GM12878 (cell line): ENCODE measurements around the gene CELSR1. TPM values are rescaled to one million over a fixed set of nuclear protein-coding genes. Genes with fewer than 3 reads are reported as not detected.

ENCODE experiments used
- ATAC-seq: fragments of 200-7000 bp; cut with Tn5 transposase; 3 replicates; pipeline ENCODE4 v1.9.1; 2020; ENCODE audit warnings: mild to moderate bottlenecking, moderate library complexity
- BruUV-seq: library from RNA; stranded (reverse); fragments of 400-500 nt; replicated peaks from 2 replicates; lab custom pipeline; 2021; lab: Mats Ljungman, UMichigan
- CTCF ChIA-PET: fragments of 300-600 bp; sonication (Branson Sonifier 250); formaldehyde crosslinking; extraction: SDS; loops from one replicate; lab custom pipeline; 2021; ENCODE audit warnings: inconsistent platforms; lab: Yijun Ruan, JAX
- POLR2A ChIA-PET: fragments of 350-600 bp; formaldehyde crosslinking; extraction: SDS; loops from one replicate; lab custom pipeline; 2021; ENCODE audit warnings: inconsistent platforms; lab: Charles Lee
- RAD21 ChIA-PET: fragments of 300-600 bp; sonication (Branson Sonifier 250); formaldehyde crosslinking; loops from one replicate; lab custom pipeline; 2023; ENCODE audit warnings: antibody characterized with exemption; ENCODE audit not compliant: unreplicated experiment; lab: Charles Lee
- SMC1A ChIA-PET: fragments of 300-600 bp; sonication (Branson Sonifier 250); formaldehyde crosslinking; loops from one replicate; lab custom pipeline; 2023; ENCODE audit not compliant: unreplicated experiment, uncharacterized antibody; lab: Charles Lee
- DNase-seq: peaks from one replicate; pipeline ENCODE4 v3.0.0-alpha.2; 2011; ENCODE audit warnings: low read depth, low spot score
- FAIRE-seq: peaks from 3 replicates; lab custom pipeline; 2011; peaks lifted over from hg19 to GRCh38; lab: Jason Lieb, UNC
- H2AFZ ChIP-seq: 2 replicates; pipeline ENCODE4 v1.6.0; 2011; ENCODE audit warnings: low read depth, low read length, control low read depth; ENCODE audit not compliant: control insufficient read depth
- H3K27ac ChIP-seq: 2 replicates; pipeline ENCODE4 v1.5.1; 2011; ENCODE audit warnings: control low read depth; ENCODE audit not compliant: control insufficient read depth, insufficient read depth
- H3K27me3 ChIP-seq, 2 experiments: replicated peaks in 1 of 2; 2 replicates each; pipeline versions ENCODE4 v1.6.0 to v1.6.1; 2011; ENCODE audit warnings: low read length in 1 of 2; ENCODE audit not compliant: control insufficient read depth in 2 of 2, insufficient read depth in 2 of 2
- H3K36me3 ChIP-seq, 2 experiments: 2 replicates each; pipeline ENCODE4 v1.5.1; 2011; ENCODE audit warnings: low read length in 1 of 2; ENCODE audit not compliant: control insufficient read depth in 2 of 2, insufficient read depth in 2 of 2
- H3K4me1 ChIP-seq: 2 replicates; pipeline ENCODE4 v1.6.1; 2011; ENCODE audit warnings: mild to moderate bottlenecking, low read length, moderate library complexity, mixed read lengths; ENCODE audit not compliant: control insufficient read depth, insufficient read depth
- H3K4me2 ChIP-seq: 2 replicates; pipeline ENCODE4 v1.6.0; 2011; ENCODE audit warnings: control low read depth; ENCODE audit not compliant: control insufficient read depth, insufficient read depth
- H3K4me3 ChIP-seq: fragments of 200-600 bp; sonication (generic); 2 replicates; pipeline ENCODE4 v1.5.1; 2016
- H3K79me2 ChIP-seq: 2 replicates; pipeline ENCODE4 v1.6.0; 2011; ENCODE audit warnings: low read length; ENCODE audit not compliant: control insufficient read depth, insufficient read depth
- H3K9ac ChIP-seq: 2 replicates; pipeline ENCODE4 v1.8.0; 2011; ENCODE audit warnings: low read length, control low read depth, mixed read lengths; ENCODE audit not compliant: control insufficient read depth, insufficient read depth
- H3K9me3 ChIP-seq: replicated peaks from 3 replicates; pipeline ENCODE4 v1.5.1; 2011; ENCODE audit warnings: mild to moderate bottlenecking, low read length; ENCODE audit not compliant: control insufficient read depth, insufficient read depth
- H4K20me1 ChIP-seq: 2 replicates; pipeline ENCODE4 v1.6.0; 2011; ENCODE audit not compliant: control insufficient read depth, insufficient read depth
- ASH2L ChIP-seq: fragments of 300-600, 200-600 bp; sonication (generic); IDR thresholded peaks from 2 replicates; pipeline ENCODE4 v1.6.1; 2017; ENCODE audit warnings: low read depth, mild to moderate bottlenecking, borderline replicate concordance
- MEF2A ChIP-seq: IDR thresholded peaks from 2 replicates; pipeline ENCODE4 v1.6.1; 2011; ENCODE audit warnings: low read depth, mild to moderate bottlenecking, low read length, moderate library complexity; ENCODE audit not compliant: insufficient read depth
- POLR2A ChIP-seq: IDR thresholded peaks from 2 replicates; pipeline ENCODE4 v1.6.1; 2011; ENCODE audit warnings: low read depth, mild to moderate bottlenecking, low read length
- PRDM15 ChIP-seq: fragments of 450-650 bp; formaldehyde crosslinking; IDR thresholded peaks from 2 replicates; pipeline ENCODE4 v1.4.0; 2020; ENCODE audit warnings: mild to moderate bottlenecking, moderate library complexity
- REST ChIP-seq: IDR thresholded peaks from 2 replicates; pipeline ENCODE4 v1.6.1; 2012; ENCODE audit warnings: mild to moderate bottlenecking, low read depth, low read length
- SREBF2 ChIP-seq: IDR thresholded peaks from 2 replicates; pipeline ENCODE4 v1.6.1; 2012; ENCODE audit warnings: mild to moderate bottlenecking, low read length
- TCF3 ChIP-seq: IDR thresholded peaks from 2 replicates; pipeline ENCODE4 v1.6.1; 2012; ENCODE audit warnings: low read depth, mild to moderate bottlenecking, low read length, borderline replicate concordance; ENCODE audit not compliant: insufficient read depth
- WGBS: methylation state at CpG from one replicate; pipeline ENCODE4 v1.1.6; 2016; ENCODE audit warnings: low lambda C conversion rate; ENCODE audit not compliant: insufficient replicate concordance, insufficient coverage; ENCODE audit errors: missing lambda C conversion rate; 5-methylcytosine and 5-hydroxymethylcytosine counted together
- in situ Hi-C: fragments of 300-500 bp; cut with MboI; formaldehyde crosslinking; loops from 9 replicates; pipeline ENCODE4 v1.14.3; 2018; ENCODE audit warnings: mixed read lengths
- intact Hi-C: fragments of 100-400 bp; cut with micrococcal nuclease; formaldehyde crosslinking; loops from one replicate; pipeline ENCODE4 v1.14.2; 2022; ENCODE audit not compliant: unreplicated experiment
- polyA plus RNA-seq, 11 experiments: library from polyadenylated mRNA; depleted of rRNA in 4 of 11; unstranded in 6 of 11; stranded (reverse) in 5 of 11; fragments of >200 nt; fragmentation: Nextera tagmentation in 4 of 11; fragmentation: Illumina TruSeq in 1 of 11; extraction: Ambion mirVana in 4 of 11; extraction: Trizol in 1 of 11; gene quantifications; 1 replicate in 1 of 11; 2 replicates in 10 of 11; pipeline versions ENCODE4 v1.2.1 to v1.2.3, GENCODE V29; 2011 to 2016; ENCODE audit warnings: inconsistent platforms in 2 of 11, missing spikeins in 2 of 11, low read depth in 1 of 11
- total RNA-seq, 4 experiments: library from RNA; depleted of rRNA in 3 of 4; stranded (reverse); fragments of >200 nt in 3 of 4; fragmentation: Illumina TruSeq in 1 of 4; extraction: Trizol in 1 of 4; gene quantifications; 2 replicates each; pipeline versions ENCODE4 v1.2.1 to v1.2.3, GENCODE V29; 2013 to 2021

Gene CELSR1
- total and polyA plus RNA-seq, 10 of the 15 experiments (the other 5 are each of a cell fraction or from before 2014, with no cell fraction given), result 0.05 to 1.7 (median 0.35) TPM; not detected in 2

GRCh38 chr22:46351767-46352166 is 185.7 kb downstream of the CELSR1 start:
- CTCF ChIA-PET, result no interaction called here
- in situ Hi-C loops, result no loop called here

GRCh38 chr22:46351131-46351735 is 186.2 kb downstream of the CELSR1 start:
- Histone ChIP-seq H3K9me3 (no peaks in the 10 kb centered on the region), H4K20me1 (no peaks in the 10 kb centered on the region), H3K27ac (no peak overlapping the region), H3K27me3 (no peaks in the 10 kb centered on the region), H3K4me3 (no peak overlapping the region), H3K4me2 (no peak overlapping the region), H3K36me3 (peaks cover 19 to 57% of the 10 kb centered on the region in 2 experiments), H3K79me2 (no peaks in the 10 kb centered on the region), H3K4me1 (no peaks in the 10 kb centered on the region), H2AFZ (no peak overlapping the region), H3K9ac (no peak overlapping the region)
- ATAC-seq (no peak), DNase-seq (no peak), FAIRE-seq (no peak)
- BruUV-seq, result no TSS peak
- SMC1A ChIA-PET, result no interaction called here
- CTCF ChIA-PET, result no interaction called here
- POLR2A ChIA-PET, result no interaction called here
- RAD21 ChIA-PET, result no interaction called here
- WGBS, result 97% methylated on average over 28 of the region's 28 CpGs
- in situ Hi-C loops, result no loop called here
- intact Hi-C loops, result no loop called here
- TF ChIP-seq PRDM15 (no peak), ASH2L (no peak), REST (no peak), SREBF2 (no peak), TCF3 (no peak)

More at GRCh38 chr22:46351767-46352166, 185.7 kb downstream of the CELSR1 start:
- peak; percentile 26; the same call in 1 of the 2 replicates for TF ChIP-seq POLR2A
- TF ChIP-seq MEF2A, result no peak
- Histone ChIP-seq H3K9ac (no peak overlapping the region), H3K79me2 (no peaks in the 10 kb centered on the region), H3K27ac (no peak overlapping the region), H3K27me3 (no peaks in the 10 kb centered on the region), H3K4me2 (no peak overlapping the region), H2AFZ (no peak overlapping the region), H3K4me3 (no peak overlapping the region), H3K36me3 (peaks cover 15 to 57% of the 10 kb centered on the region in 2 experiments), H3K4me1 (no peaks in the 10 kb centered on the region), H4K20me1 (no peaks in the 10 kb centered on the region), H3K9me3 (no peaks in the 10 kb centered on the region)
- BruUV-seq, result no TSS peak
- 93% methylated on average over 18 of the region's 23 CpGs for WGBS
- ChIA-PET RAD21 (no interaction called here), SMC1A (no interaction called here), POLR2A (no interaction called here)
- DNase-seq, result no peak
- intact Hi-C loops, result no loop called here
- FAIRE-seq, result no peak
- no peak for ATAC-seq
